Mononuclear cell (primary cell): Measurements from ENCODE around the gene HSDL1. TPM values are rescaled to one million over a fixed set of nuclear protein-coding genes. Genes with fewer than 3 reads are reported as not detected.

Experiments
- total RNA-seq: library from RNA; depleted of rRNA; stranded (reverse); fragments of >200 nt; gene quantifications from one replicate; pipeline ENCODE4 v1.2.3, GENCODE V29; 2012

Gene HSDL1
- total RNA-seq, 1 donor = 12.0 TPM

Other genes with a start within 250 kb of the HSDL1 start
- 2.9 TPM for gene MLYCD, start 246.1 kb downstream of the HSDL1 start, total RNA-seq
- gene OSGIN1, start 191.9 kb downstream of the HSDL1 start, total RNA-seq = 4.1 TPM
- gene NECAB2, start 176.9 kb downstream of the HSDL1 start, total RNA-seq = not detected
- gene SLC38A8, start 102.4 kb downstream of the HSDL1 start, total RNA-seq = not detected
- gene MBTPS1, start 28.2 kb downstream of the HSDL1 start, total RNA-seq = 89.3 TPM
- 25.3 TPM for gene DNAAF1, start 131 bp upstream of the HSDL1 start, total RNA-seq
- gene TAF1C, start 41.9 kb upstream of the HSDL1 start, total RNA-seq = 21.3 TPM
- gene ADAD2, start 46.0 kb upstream of the HSDL1 start, total RNA-seq = not detected
- gene KCNG4, start 94.8 kb upstream of the HSDL1 start, total RNA-seq = not detected
- gene WFDC1, start 149.7 kb upstream of the HSDL1 start, total RNA-seq = 0.10 TPM
- gene ATP2C2, start 223.4 kb upstream of the HSDL1 start, total RNA-seq = not detected